GM19351 (cell line): ENCODE data around the gene LHFPL3.
"Not testable (repeated sequence)": the region's sequence is repeated elsewhere in the genome, so short reads cannot be mapped to it uniquely, and the experiment has no call there.

Source experiments
- ATAC-seq: cut with Tn5 transposase; IDR thresholded peaks from one replicate; pipeline ENCODE4 v1.9.1; 2021; ENCODE audit warnings: mild to moderate bottlenecking, moderate library complexity; ENCODE audit not compliant: unreplicated experiment

Gene LHFPL3

DNA sequence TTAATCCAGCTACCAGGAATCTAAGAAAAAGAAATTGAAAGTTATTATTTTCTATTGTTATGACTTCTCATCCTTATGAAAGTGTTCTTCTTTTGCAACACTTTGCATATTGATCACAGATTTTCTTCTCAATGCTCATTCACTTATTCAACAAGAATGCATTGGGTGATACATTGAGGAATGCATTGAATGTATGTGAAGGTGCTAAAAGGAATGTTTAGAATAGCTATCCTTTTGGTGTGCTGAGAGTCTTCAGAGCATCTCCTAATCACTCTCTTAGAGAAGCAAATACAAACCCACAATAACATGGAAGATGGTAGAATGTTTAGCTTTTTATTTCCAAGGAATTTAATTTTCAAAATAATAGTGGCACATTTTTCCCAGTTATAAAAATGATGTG is 563.5 kb downstream of the LHFPL3 start:
- ATAC-seq, result no peak

- no peak for ATAC-seq
Observed at GRCh38 chr7:104894314-104894713, 565.9 kb downstream of the LHFPL3 start.

DNA sequence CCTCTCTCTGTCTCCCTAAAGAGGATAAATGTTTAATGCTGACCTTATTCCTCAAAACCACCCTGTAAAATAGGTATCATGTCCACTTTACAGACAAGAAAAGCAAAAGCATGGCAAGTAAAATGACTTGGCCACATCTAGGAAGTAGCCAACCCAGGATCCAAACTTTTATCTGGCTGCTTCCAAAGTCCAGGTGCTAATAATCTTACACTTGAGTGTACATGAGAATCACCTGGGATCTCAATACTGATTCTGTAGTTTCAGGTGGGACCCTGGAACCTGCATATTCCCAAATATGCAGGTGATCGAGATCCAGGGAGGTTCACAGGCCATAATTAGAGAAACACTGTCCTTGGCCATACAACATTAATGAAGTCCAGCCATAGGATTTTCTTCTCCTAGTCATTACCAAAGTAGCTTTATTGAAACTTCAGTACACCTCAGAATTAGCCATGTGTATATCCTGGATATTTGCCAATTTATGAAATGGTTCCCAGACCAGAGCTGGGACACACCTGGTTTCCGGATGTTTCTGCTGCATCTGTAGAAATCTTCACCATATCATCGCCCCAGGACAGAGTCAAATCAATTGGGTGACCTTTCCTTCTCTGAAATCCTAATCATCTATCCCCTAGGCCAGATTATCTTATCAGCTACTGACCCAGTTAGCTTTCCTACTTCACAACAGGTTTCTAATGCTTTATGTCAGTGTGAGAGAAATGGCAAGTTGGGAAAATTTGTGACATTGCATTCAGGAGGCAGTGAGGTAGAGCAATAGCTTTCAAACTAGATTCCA is 566.5 kb downstream of the LHFPL3 start:
- ATAC-seq, result no peak

DNA sequence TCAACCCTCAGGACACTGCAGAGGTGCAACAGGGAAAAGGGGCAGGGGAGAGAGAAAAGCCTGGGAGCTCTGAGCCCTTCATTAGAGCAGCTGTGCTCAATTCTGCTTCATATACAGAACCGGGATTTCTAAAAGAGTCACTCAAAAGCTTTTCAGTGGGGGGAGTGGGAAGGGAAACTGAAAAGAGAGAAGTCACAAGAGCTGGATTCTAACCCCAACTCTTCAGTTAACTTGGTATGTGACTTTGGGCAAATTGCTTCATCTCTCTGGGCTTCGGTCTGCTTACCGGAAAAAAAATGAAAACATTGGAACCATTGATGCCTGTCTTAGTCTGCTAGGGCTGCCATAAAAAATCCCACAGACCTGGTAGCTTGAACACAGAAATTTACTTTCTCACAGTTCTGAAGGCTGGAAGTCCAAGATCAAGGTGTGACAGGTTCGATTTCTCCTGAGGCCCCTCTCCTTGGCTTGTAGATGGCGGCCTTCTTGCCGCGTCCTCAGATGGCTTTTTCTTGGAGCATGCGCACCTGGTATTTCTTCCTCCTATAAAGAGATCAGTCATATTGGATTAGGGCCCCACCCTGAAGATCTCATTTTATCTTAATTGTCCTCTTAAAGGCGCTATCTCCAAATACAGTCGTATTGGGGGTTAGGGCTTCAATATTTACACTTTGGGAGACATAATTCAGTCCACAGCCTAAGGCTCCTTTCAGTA is 567.3 kb downstream of the LHFPL3 start:
- peak; percentile 37 for ATAC-seq

- no peak for ATAC-seq
Observed at GRCh38 chr7:104898434-104898833, 570.0 kb downstream of the LHFPL3 start.

DNA sequence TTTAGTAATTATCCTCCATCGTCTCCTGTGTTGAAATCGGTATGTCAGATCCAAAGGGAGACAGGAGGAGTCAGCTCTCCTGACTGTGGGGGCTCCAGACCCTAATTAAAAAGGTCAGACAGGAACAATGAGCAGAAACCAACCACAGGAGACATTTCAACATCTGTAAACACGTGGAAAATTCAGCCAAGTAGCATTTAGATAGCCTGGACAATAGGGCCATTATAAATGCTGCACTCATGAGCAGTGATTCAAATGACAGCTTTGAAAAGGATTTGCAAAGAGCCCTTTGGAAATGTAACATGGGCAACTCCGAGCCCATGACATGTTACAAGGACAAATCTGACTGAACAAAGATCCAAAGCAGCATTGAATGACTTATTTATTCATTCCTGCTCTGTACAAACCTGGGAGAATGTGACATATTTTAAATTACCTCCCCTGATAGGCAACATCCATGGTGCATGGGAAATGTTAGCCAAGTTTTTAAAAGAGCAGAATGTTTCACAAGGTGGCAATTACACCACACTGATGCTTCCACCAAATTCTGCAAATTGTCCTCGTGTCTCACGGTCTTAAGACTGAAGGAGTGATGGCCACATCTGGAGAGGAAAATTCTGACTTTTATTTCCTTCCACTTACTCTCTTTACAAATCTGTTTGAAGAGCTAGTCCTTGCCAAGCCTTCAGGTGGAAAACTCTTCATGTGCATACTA is 572.3 kb downstream of the LHFPL3 start:
- ATAC-seq, result no peak

DNA sequence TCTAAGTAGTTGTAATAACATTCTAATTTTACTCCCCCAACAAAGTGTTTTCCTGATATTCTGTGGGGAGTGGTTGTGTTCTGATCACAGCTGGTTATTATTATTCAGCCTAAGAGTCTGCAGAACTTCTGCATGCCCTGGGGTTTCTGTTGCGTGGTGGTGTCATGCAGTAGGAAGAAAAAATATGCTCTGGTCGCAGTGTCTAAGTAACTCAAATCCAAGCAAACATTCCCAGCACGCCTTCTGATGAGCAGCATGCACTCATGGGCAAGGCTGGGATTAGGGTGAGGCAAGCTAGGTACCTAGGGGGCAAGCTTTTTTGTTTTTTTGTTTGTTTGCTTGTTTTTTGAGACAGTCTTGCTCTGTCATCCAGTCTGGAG is 572.8 kb downstream of the LHFPL3 start:
- ATAC-seq, result no peak

- no peak for ATAC-seq
Observed at GRCh38 chr7:104902183-104902582, 573.8 kb downstream of the LHFPL3 start.

GRCh38 chr7:104903044-104903443 is 574.6 kb downstream of the LHFPL3 start:
- ATAC-seq, result no peak

- no peak for ATAC-seq
Observed at GRCh38 chr7:104903846-104904245, 575.4 kb downstream of the LHFPL3 start.

DNA sequence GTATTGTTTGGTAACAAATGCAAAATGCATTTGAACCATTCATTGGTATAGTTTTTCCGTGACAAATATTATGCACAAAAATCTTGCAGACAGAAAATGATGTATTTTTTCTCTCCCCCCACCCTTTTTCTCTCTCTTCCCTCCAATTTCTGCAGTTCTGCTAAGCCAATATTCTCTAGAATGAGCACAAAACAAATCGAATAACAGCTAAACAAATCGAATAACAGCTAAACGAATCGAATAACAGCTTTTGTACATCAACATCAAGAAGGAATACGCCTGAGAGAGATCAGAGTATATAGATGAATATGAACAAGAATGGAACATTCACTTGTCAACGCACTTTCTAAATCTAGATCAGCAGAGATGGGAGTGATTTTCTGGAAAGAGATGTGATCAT is 577.6 kb downstream of the LHFPL3 start:
- ATAC-seq, result no peak

- no peak for ATAC-seq
Observed at GRCh38 chr7:104906556-104906955, 578.2 kb downstream of the LHFPL3 start.

- no peak for ATAC-seq
Observed at GRCh38 chr7:104908636-104909035, 580.2 kb downstream of the LHFPL3 start.

GRCh38 chr7:104909096-104909495 is 580.7 kb downstream of the LHFPL3 start:
- ATAC-seq, result no peak

DNA sequence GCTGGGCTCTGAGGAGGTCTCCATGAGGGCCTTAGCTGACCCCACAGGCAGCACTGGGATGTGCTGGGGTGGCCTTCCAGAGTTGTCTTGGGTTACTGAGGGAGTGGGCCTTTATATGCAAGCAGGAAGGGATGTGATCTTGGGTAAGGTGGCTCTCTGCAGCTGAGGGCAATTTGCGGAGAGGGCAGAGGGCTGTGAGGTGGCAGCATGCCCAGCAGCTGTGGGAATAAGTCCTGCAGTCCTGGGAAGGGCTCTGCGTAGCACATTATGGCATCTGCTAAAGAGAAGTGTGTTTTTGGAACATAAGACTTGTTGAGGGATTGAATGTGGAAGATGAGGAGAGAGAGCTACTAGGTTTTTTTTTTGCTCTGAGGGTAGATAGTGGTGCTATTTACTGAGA is 586.0 kb downstream of the LHFPL3 start:
- ATAC-seq, result no peak

- no peak for ATAC-seq
Observed at GRCh38 chr7:104921596-104921995, 593.2 kb downstream of the LHFPL3 start.

DNA sequence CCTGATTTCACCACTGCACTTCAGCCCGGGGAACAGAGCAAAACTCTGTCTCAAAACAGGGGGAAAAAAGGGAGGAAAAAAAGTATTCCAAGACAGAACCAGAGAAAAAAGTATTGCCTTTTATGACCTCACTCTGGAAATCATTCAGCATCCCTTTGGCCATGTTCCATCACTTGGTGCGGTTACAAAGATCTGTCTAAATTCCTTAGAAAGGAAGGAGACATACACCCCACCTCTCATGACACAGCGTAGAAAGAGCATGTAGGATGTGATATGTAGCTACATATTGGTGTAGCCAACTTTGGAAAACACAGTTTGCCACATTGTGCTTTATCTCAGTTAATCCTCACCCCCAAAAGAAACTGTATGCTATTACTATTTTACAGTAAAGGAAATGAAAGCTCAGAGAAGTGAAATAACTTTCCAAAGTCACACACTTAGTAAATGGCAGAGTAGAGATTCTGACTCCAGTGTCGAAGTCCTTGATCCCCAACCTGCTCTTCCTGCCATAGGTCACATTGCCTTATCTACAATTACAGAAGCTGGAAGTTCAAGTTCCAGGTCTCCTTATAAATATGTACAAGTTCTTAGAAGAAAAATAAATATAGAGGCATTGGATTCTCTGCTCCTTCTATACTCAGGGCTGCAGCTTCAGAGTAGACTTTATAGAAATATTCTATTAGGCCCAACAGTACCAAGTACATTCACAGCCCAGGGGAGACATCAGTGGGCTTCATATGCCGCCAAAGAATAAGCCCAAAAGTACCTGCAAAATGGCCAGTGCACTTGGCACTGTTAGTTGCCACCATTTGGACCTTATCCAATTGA is 594.0 kb downstream of the LHFPL3 start:
- peak; percentile 14 for ATAC-seq

DNA sequence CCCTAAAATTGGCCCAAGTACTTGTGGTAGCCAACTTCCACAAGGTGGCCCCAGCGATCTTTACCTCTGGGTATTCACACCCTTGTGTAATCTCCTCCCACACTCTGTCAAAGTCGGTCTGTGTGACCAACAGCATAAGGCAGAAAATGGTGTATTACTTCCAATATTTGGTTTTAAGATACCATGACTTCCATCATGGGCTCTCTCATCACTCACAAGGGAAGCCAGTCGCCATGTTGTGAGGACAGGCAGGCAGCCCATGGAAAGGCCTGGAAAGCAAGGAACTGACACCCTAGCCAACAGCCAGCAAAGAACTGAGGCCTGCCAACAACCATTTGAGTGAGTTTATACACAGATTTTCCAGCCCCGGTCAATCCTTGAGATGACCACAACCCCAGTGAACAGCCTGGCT is 594.6 kb downstream of the LHFPL3 start:
- peak; percentile 100 for ATAC-seq

DNA sequence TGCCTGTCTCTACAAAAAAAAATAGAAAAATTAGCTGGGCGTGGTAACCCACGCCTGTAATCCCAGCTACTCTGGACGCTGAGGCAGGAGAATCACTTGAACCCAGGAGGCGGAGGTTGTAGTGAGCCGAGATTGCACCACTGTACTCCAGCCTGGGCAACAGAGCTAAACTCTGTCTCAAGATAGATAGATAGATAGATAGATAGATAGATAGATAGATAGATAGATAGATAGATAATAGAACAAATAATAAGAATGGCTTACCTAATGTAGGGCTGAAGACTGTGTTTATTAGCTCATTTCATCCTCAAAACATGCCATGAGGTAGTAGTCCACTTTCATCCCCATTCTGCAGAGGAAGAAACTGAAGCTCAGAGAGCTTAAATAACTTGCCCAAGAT is 597.8 kb downstream of the LHFPL3 start:
- ATAC-seq, result not testable (repeated sequence)

DNA sequence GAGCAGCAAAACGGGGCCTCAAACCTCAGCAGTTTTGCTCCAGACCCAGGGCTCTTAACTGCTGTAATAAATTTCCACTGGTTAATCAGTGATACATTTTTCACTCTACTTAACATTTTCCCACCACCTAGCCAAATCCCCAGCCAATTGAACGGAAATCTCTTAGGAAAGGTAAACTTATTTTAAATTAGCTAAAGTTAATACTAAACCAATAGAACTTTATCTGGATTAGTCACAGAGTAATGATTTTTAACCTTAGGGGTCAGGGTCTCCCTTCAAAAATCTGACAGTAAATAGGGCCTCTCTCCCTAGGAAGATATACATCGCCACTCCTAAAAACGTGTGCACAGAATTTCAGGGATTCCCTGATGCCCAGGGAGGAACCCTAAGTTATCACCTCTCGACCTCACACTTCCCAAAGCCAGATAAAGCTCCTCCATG is 598.2 kb downstream of the LHFPL3 start:
- ATAC-seq, result no peak

GRCh38 chr7:104927055-104927454 is 598.7 kb downstream of the LHFPL3 start:
- no peak for ATAC-seq
